C4-2B (cell line): ENCODE measurements around the gene DIS3L.
"Not testable (repeated sequence)": the region's sequence is repeated elsewhere in the genome, so short reads cannot be mapped to it uniquely, and the experiment has no call there.

Experiments used
- H3K27ac ChIP-seq: fragments of 450-650 bp; 2 replicates; pipeline ENCODE4 v1.5.1; 2017
- CTCF ChIP-seq: fragments of 450-650 bp; conservative IDR thresholded peaks from 2 replicates; pipeline ENCODE4 v1.5.1; 2017; ENCODE audit warnings: mild to moderate bottlenecking
- ZFX ChIP-seq: fragments of 450-650 bp; IDR thresholded peaks from 2 replicates; pipeline ENCODE4 v1.6.1; 2017

The DIS3L gene

DNA sequence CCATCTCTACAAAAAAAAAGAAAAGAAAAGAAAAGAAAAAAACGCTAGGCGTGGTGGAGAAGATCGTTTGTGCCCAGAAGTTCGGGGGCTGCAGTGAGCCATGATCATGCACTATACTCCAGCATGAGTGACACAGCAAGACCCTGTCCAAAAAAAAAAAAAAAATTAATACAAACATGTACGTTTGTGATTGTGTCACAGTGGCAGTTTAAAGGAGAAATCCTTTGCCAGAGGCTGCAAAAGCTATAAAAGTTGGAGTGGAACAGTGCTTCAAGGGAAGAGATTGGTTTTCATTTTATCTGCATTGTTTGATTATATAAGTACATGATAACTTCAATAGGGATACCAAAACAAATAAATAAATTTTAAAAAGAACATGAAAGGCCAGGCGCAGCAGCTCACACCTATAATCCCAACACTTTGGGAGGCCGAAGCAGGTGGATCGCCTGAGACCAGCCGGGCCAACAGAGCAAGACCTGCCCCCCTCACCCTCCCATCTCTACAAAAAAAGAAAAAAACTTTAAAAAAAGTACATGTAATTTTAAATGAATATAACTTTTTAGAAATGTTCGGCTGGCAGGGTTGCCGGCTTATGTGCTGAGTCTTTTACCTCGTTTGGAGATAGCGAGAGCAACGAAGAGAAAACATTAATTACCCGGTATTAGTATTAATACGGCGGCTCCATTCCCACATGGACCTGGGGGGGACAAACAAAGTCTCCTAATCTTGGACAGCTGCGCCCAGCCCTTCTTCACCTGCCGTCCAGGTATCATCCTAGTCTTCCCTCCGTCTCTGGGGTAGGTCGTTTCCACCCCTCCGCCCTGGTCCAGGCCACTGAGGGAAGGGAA lies 573 bp upstream of the DIS3L start:
- TF ChIP-seq CTCF, result no peak
- TF ChIP-seq ZFX, result no peak

GRCh38 chr15:66294157-66294931 lies 976 bp downstream of the DIS3L start:
- peak overlapping the region; percentile 89 for H3K27ac ChIP-seq
- TF ChIP-seq ZFX (no peak), CTCF (no peak)

More for the DNA sequence above, 573 bp upstream of the DIS3L start:
- H3K27ac ChIP-seq, result peak overlapping the region; percentile 89

DNA sequence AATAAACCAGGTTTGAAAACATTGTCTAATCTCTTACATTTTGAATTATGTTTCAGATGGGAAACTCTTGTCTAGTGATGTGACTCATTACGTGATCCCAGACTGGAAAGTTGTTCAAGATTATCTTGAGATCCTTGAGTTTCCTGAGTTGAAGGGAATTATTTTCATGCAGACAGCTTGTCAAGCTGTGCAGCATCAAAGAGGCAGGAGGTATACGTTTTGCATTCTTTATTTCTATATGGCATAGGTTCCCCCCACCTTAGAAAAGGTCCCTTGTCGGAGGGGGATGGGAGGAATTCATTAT lies 1.5 kb downstream of the DIS3L start:
- no peak for TF ChIP-seq CTCF
- no peak for TF ChIP-seq ZFX
- H3K27ac ChIP-seq, result no peak overlapping the region

- TF ChIP-seq CTCF, result no peak
- TF ChIP-seq ZFX, result no peak
- no peak overlapping the region for H3K27ac ChIP-seq
Observed at GRCh38 chr15:66296186-66296585, 2.8 kb downstream of the DIS3L start.

DNA sequence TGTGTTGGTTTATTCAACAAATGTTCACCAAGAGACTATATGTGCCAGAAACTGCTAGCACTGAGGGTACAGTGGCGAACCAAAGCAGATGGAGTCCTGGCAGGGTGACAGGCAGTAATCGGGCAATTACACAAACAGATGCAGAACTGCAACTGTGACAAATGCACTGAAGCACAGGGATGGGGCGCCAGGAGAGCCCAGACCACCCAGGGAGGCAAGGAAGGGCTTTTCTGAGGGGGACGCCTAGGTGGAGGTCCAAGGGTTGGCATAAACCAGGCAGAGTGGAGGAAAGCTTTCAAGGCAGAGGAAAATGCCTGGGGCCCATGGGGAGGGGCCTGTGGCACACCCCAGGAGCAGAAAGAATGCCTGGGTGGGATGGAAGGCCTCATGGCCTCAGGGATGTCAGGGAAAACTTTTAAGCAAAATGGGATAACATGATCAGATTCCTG lies 5.5 kb downstream of the DIS3L start:
- no peak for TF ChIP-seq ZFX
- TF ChIP-seq CTCF, result no peak
- no peak overlapping the region for H3K27ac ChIP-seq

GRCh38 chr15:66302489-66303278 lies 9.3 kb downstream of the DIS3L start:
- no peak overlapping the region for H3K27ac ChIP-seq
- TF ChIP-seq ZFX, result no peak
- no peak for TF ChIP-seq CTCF

DNA sequence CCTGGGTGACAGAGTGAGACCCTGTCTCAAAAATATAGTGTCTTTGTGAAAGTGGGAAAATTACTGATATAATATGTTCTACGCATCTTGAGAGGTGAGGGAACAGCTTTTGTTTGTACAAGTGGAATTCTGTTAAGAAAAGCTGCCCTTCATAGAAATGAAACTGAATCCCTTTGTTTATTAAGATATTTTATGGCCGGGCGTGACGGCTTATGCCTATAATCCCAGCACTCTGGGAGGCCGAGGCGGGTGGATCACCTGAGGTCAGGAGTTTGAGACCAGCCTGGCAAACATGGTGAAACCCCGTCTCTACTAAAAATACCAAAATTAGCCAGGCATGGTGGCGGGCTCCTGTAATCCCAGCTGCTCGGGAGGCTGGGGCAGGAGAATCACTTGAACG lies 11.1 kb downstream of the DIS3L start:
- not testable (repeated sequence) for H3K27ac ChIP-seq
